HCT116 (cell line): ENCODE measurements around the gene GALNT18.

Experiments
- CTCF ChIP-seq, 3 experiments: fragments of 200-600 bp in 1 of 3; sonication (generic) in 1 of 3; IDR thresholded peaks in 2 of 3; conservative IDR thresholded peaks in 1 of 3; 2 replicates each; pipeline ENCODE4 v1.5.1; 2012 to 2017; ENCODE audit warnings: low read depth in 2 of 3, low read length in 2 of 3, antibody characterized with exemption in 1 of 3, borderline replicate concordance in 1 of 3, control low read depth in 1 of 3, mild to moderate bottlenecking in 1 of 3, mixed read lengths in 1 of 3, mixed run types in 1 of 3, moderate library complexity in 1 of 3; ENCODE audit not compliant: insufficient read depth in 1 of 3
- EGR1 ChIP-seq: IDR thresholded peaks from 2 replicates; pipeline ENCODE4 v1.6.1; 2012; ENCODE audit warnings: low read depth
- EZH2 ChIP-seq: fragments of 200-600 bp; sonication (generic); IDR thresholded peaks from 2 replicates; pipeline ENCODE4 v1.6.1; 2017; ENCODE audit warnings: antibody characterized with exemption, mixed run types
- POLR2A ChIP-seq: IDR thresholded peaks from 2 replicates; pipeline ENCODE4 v1.7.0; 2011; ENCODE audit warnings: borderline replicate concordance; ENCODE audit not compliant: insufficient read depth, insufficient read length; ENCODE audit errors: extremely low read depth
- RAD21 ChIP-seq: IDR thresholded peaks from 2 replicates; pipeline ENCODE4 v1.6.1; 2012; ENCODE audit warnings: low read depth, mild to moderate bottlenecking
- SP1 ChIP-seq: IDR thresholded peaks from 2 replicates; pipeline ENCODE4 v1.6.1; 2012; ENCODE audit warnings: low read depth
- TF ChIP-seq, protein P1 (sequence below): IDR thresholded peaks from 2 replicates; pipeline ENCODE4 v1.6.1; 2011; ENCODE audit warnings: mild to moderate bottlenecking, low read length, moderate library complexity; ENCODE audit not compliant: insufficient replicate concordance; ENCODE audit errors: extremely low read depth

- TF ChIP-seq CTCF (IDR thresholded peaks at IDR 0.05 in 2 of 3, conservative IDR thresholded peaks at IDR 0.05 in 1 of 3; ENCODE audit: borderline replicate concordance in 1 of 3, insufficient read depth in 1 of 3, low read depth in 2 of 3, low read length in 2 of 3) (no peak), EZH2 (no peak), POLR2A (peak; percentile 17), RAD21 (no peak), EGR1 (no peak), SP1 (no peak)
- TF ChIP-seq, protein P1, sequence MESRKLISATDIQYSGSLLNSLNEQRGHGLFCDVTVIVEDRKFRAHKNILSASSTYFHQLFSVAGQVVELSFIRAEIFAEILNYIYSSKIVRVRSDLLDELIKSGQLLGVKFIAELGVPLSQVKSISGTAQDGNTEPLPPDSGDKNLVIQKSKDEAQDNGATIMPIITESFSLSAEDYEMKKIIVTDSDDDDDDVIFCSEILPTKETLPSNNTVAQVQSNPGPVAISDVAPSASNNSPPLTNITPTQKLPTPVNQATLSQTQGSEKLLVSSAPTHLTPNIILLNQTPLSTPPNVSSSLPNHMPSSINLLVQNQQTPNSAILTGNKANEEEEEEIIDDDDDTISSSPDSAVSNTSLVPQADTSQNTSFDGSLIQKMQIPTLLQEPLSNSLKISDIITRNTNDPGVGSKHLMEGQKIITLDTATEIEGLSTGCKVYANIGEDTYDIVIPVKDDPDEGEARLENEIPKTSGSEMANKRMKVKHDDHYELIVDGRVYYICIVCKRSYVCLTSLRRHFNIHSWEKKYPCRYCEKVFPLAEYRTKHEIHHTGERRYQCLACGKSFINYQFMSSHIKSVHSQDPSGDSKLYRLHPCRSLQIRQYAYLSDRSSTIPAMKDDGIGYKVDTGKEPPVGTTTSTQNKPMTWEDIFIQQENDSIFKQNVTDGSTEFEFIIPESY = no peak
Measured at GRCh38 chr11:11620173-11620920, 1.5 kb downstream of the GALNT18 start.
